ENCODE results near the gene TFDP1.

- TF ChIP-seq CTCF (IDR thresholded peaks at IDR 0.05) (no peak), POLR2AphosphoS5 (IDR thresholded peaks at IDR 0.05; ENCODE audit: insufficient read depth in 1 of 2, low read depth in 1 of 2) (no peak), POLR2A (IDR thresholded peaks at IDR 0.05) (no peak)
Observed at GRCh38 chr13:113651511-113652403, 67.2 kb downstream of the TFDP1 start.

All from vagina (tissue), 2 donors.